ENCODE measurements around the gene TMEM114. TPM values are rescaled to one million over a fixed set of nuclear protein-coding genes. Genes with fewer than 3 reads are reported as not detected.

TMEM114 gene
- polyA plus RNA-seq, 1 donor (not counting 4 experiments of a cell fraction or from before 2014, with no cell fraction given) = not detected

DNA sequence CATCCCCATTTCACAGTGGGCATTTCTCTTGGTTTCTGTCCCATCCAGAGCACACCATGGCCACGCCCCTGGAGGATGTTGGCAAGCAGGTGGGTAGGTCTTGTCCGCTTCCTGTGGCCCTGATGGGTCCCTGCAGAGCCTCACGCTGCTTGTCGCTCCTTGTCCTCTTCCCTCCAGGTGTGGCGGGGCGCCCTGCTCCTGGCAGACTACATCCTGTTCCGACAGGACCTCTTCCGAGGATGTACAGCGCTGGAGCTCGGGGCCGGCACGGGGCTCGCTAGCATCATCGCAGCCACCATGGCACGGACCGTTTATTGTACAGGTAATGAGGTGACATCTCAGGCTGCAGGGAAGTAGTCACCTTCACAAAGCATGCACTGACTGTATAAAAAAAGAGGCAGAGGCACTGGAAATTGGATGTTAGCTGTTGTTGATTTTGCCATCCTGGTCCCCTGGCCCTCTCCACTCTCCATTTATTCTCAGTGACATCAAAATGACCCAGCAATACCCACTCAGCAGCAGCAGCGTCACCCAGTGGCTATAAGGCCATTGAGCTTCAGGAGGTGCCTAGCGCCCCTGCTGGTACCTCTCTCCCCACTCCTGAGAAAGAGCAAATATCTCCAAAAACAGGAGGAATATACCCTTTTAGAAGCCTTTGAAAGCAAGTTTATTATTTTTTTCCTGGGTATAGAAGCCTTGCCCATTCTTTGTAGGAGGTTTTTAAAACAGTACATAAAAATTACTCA, 44.9 kb upstream of the TMEM114 start:
- TF ChIP-seq EZH2 (IDR thresholded peaks at IDR 0.05; ENCODE audit: low read length) = no peak
- TF ChIP-seq, protein P1, sequence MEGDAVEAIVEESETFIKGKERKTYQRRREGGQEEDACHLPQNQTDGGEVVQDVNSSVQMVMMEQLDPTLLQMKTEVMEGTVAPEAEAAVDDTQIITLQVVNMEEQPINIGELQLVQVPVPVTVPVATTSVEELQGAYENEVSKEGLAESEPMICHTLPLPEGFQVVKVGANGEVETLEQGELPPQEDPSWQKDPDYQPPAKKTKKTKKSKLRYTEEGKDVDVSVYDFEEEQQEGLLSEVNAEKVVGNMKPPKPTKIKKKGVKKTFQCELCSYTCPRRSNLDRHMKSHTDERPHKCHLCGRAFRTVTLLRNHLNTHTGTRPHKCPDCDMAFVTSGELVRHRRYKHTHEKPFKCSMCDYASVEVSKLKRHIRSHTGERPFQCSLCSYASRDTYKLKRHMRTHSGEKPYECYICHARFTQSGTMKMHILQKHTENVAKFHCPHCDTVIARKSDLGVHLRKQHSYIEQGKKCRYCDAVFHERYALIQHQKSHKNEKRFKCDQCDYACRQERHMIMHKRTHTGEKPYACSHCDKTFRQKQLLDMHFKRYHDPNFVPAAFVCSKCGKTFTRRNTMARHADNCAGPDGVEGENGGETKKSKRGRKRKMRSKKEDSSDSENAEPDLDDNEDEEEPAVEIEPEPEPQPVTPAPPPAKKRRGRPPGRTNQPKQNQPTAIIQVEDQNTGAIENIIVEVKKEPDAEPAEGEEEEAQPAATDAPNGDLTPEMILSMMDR (optimal IDR thresholded peaks at IDR 0.05 in 1 of 3, IDR thresholded peaks at IDR 0.05 in 1 of 3, conservative IDR thresholded peaks at IDR 0.05 in 1 of 3; ENCODE audit: extremely low read depth in 1 of 3, insufficient read depth in 2 of 3, low read length in 3 of 3) = peak; percentile 54 to 70 (median 58)
- Histone ChIP-seq H3K79me2 (ENCODE audit: control insufficient read depth, insufficient read depth, low read length) (peaks cover 6% of the 10 kb centered on the region), H3K9me1 (ENCODE audit: control insufficient read depth, extremely low read depth, insufficient read depth, low read length) (no peaks in the 10 kb centered on the region), H3K4me1 (ENCODE audit: control insufficient read depth, extremely low read depth, insufficient read depth, low read length) (no peaks in the 10 kb centered on the region), H3K4me2 (ENCODE audit: control insufficient read depth, extremely low read depth, insufficient read depth, low read depth, low read length) (no peak overlapping the region), H3K36me3 (ENCODE audit: control insufficient read depth in 2 of 2, extremely low read depth in 1 of 2, insufficient read depth in 2 of 2, low read length in 2 of 2) (peaks cover 30 to 31% of the 10 kb centered on the region in 2 experiments), H3K27ac (ENCODE audit: control insufficient read depth, insufficient read depth, low read length) (no peak overlapping the region), H2AFZ (ENCODE audit: control insufficient read depth, low read length) (no peak overlapping the region), H4K20me1 (ENCODE audit: control insufficient read depth, extremely low read depth, insufficient read depth, low read length) (no peaks in the 10 kb centered on the region), H3K9me3 (ENCODE audit: control insufficient read depth, low read depth, low read length) (no peaks in the 10 kb centered on the region), H3K9ac (ENCODE audit: control insufficient read depth, extremely low read depth, insufficient read depth, low read length) (no peak overlapping the region), H3K27me3 (ENCODE audit: control insufficient read depth, extremely low read depth, insufficient read depth, low read length) (no peaks in the 10 kb centered on the region), H3K4me3 (ENCODE audit: control insufficient read depth in 2 of 3, extremely low read depth in 1 of 3, insufficient read depth in 2 of 3, low read depth in 1 of 3, low read length in 3 of 3) (no peak overlapping the region)
- DNase-seq (ENCODE audit: low read depth, low spot score) = no peak
- no peak for FAIRE-seq
- dilution Hi-C loops (cut with MboI; ENCODE audit: extremely low pct_ligation_motif_present, low sequenced_read_pairs) = no loop called here

DNA sequence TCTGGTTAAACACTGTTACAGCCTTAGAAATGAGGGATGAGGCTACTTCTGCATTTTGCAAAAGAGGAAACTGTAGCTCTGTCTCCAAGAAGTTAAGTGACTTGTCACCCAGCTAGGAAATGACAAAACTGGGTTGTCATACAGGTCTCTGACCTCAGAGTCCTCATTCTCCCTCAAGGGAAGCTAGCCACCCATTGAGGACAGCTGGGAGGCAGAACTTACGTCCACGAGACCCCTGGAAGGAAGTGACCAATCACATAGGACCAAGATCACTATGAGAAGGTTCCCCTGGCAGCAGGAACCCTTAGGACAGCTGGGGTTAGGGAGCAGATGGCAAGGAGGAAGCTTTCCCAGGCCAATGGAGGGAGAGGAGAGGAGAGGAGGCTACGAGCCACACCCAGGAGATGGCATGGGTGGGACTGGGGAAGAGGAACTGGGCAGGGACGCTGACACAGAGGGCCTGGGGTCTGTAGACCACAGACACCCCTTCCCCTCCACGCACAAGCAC, 42.4 kb upstream of the TMEM114 start:
- Histone ChIP-seq H4K20me1 (ENCODE audit: control insufficient read depth, extremely low read depth, insufficient read depth, low read length) (no peaks in the 10 kb centered on the region), H3K36me3 (ENCODE audit: control insufficient read depth in 2 of 2, extremely low read depth in 1 of 2, insufficient read depth in 2 of 2, low read length in 2 of 2) (peaks cover 42 to 51% of the 10 kb centered on the region in 2 experiments)

More for the DNA sequence above, 42.4 kb upstream of the TMEM114 start:
- H2AFZ ChIP-seq (ENCODE audit: control insufficient read depth, low read length) = no peak overlapping the region
- DNase-seq (ENCODE audit: low read depth, low spot score) (no peak), FAIRE-seq (no peak)
- H3K9ac ChIP-seq (ENCODE audit: control insufficient read depth, extremely low read depth, insufficient read depth, low read length) = no peak overlapping the region
- H3K9me1 ChIP-seq (ENCODE audit: control insufficient read depth, extremely low read depth, insufficient read depth, low read length) = no peaks in the 10 kb centered on the region
- no peak for TF ChIP-seq EZH2 (IDR thresholded peaks at IDR 0.05; ENCODE audit: low read length)
- TF ChIP-seq, protein P1 (optimal IDR thresholded peaks at IDR 0.05 in 1 of 3, IDR thresholded peaks at IDR 0.05 in 1 of 3, conservative IDR thresholded peaks at IDR 0.05 in 1 of 3; ENCODE audit: extremely low read depth in 1 of 3, insufficient read depth in 2 of 3, low read length in 3 of 3) = no peak
- peaks cover 9% of the 10 kb centered on the region for H3K79me2 ChIP-seq (ENCODE audit: control insufficient read depth, insufficient read depth, low read length)
- H3K4me2 ChIP-seq (ENCODE audit: control insufficient read depth, extremely low read depth, insufficient read depth, low read depth, low read length) = no peak overlapping the region
- dilution Hi-C loops (cut with MboI; ENCODE audit: extremely low pct_ligation_motif_present, low sequenced_read_pairs) = no loop called here
- no peaks in the 10 kb centered on the region for H3K4me1 ChIP-seq (ENCODE audit: control insufficient read depth, extremely low read depth, insufficient read depth, low read length)
- H3K27ac ChIP-seq (ENCODE audit: control insufficient read depth, insufficient read depth, low read length) = no peak overlapping the region
- H3K4me3 ChIP-seq (ENCODE audit: control insufficient read depth in 2 of 3, extremely low read depth in 1 of 3, insufficient read depth in 2 of 3, low read depth in 1 of 3, low read length in 3 of 3) = no peak overlapping the region
- H3K27me3 ChIP-seq (ENCODE audit: control insufficient read depth, extremely low read depth, insufficient read depth, low read length) = no peaks in the 10 kb centered on the region
- H3K9me3 ChIP-seq (ENCODE audit: control insufficient read depth, low read depth, low read length) = no peaks in the 10 kb centered on the region

All from keratinocyte (primary cell).